GM19193 (cell line): Measurements from ENCODE around the gene SERGEF.

Experiments used
- POLR2A ChIP-seq: IDR thresholded peaks from 4 replicates; pipeline ENCODE4 v1.6.1; 2011; ENCODE audit not compliant: insufficient read depth, insufficient read length; ENCODE audit errors: extremely low read depth

Gene SERGEF

GRCh38 chr11:17936790-17937189, 76.1 kb downstream of the SERGEF start:
- no peak for TF ChIP-seq POLR2A

- no peak for TF ChIP-seq POLR2A
Observed at GRCh38 chr11:17934194-17934593, 78.7 kb downstream of the SERGEF start.

GRCh38 chr11:17933708-17934107, 79.1 kb downstream of the SERGEF start:
- no peak for TF ChIP-seq POLR2A

- TF ChIP-seq POLR2A = no peak
Observed at GRCh38 chr11:17932472-17932871, 80.4 kb downstream of the SERGEF start.

GRCh38 chr11:17931595-17931994, 81.3 kb downstream of the SERGEF start:
- TF ChIP-seq POLR2A = no peak

GRCh38 chr11:17930544-17931125, 82.2 kb downstream of the SERGEF start:
- no peak for TF ChIP-seq POLR2A

GRCh38 chr11:17929171-17929570, 83.7 kb downstream of the SERGEF start:
- no peak for TF ChIP-seq POLR2A

- no peak for TF ChIP-seq POLR2A
Observed at GRCh38 chr11:17927681-17928343, 85.0 kb downstream of the SERGEF start.

GRCh38 chr11:17927041-17927440, 85.8 kb downstream of the SERGEF start:
- no peak for TF ChIP-seq POLR2A

GRCh38 chr11:17924713-17925112, 88.1 kb downstream of the SERGEF start:
- TF ChIP-seq POLR2A = no peak

GRCh38 chr11:17923217-17923616, 89.6 kb downstream of the SERGEF start:
- TF ChIP-seq POLR2A = no peak

- TF ChIP-seq POLR2A = no peak
Observed at GRCh38 chr11:17922416-17922788, 90.4 kb downstream of the SERGEF start.

GRCh38 chr11:17921659-17922415, 91.0 kb downstream of the SERGEF start:
- TF ChIP-seq POLR2A = no peak

GRCh38 chr11:17918049-17918605, 94.7 kb downstream of the SERGEF start:
- no peak for TF ChIP-seq POLR2A

- no peak for TF ChIP-seq POLR2A
Observed at GRCh38 chr11:17917556-17917955, 95.3 kb downstream of the SERGEF start.
